SK-N-SH (cell line): ENCODE data around the gene LYZ. TPM values are rescaled to one million over a fixed set of nuclear protein-coding genes. Genes with fewer than 3 reads are reported as not detected.

Experiments
- CTCF ChIA-PET: fragments of 300-600, 350-600 bp; formaldehyde crosslinking; extraction: SDS; loops from one replicate; lab custom pipeline; 2021; lab: Yijun Ruan, JAX
- POLR2A ChIA-PET: fragments of 350-600 bp; sonication (Branson Sonifier 250); formaldehyde crosslinking; extraction: SDS; loops from one replicate; lab custom pipeline; 2020; ENCODE audit warnings: antibody characterized with exemption, inconsistent platforms; lab: Yijun Ruan, JAX
- DNase-seq: peaks from one replicate; pipeline ENCODE4 v3.0.0; 2012
- H2AFZ ChIP-seq: fragments of 200-600 bp; sonication (generic); 2 replicates; pipeline ENCODE4 v1.8.1; 2016; ENCODE audit warnings: antibody characterized with exemption, mild to moderate bottlenecking, low read depth
- H3F3A ChIP-seq: fragments of 200-600 bp; sonication (generic); replicated peaks from 2 replicates; pipeline ENCODE3; 2016; ENCODE audit warnings: antibody characterized with exemption, mild to moderate bottlenecking; ENCODE audit not compliant: insufficient read depth
- H3K27ac ChIP-seq, 2 experiments: fragments of 200-500 bp in 1 of 2; fragments of 200-600 bp in 1 of 2; sonication (Bioruptor generic) in 1 of 2; sonication (generic), shearing (Covaris generic) in 1 of 2; 2 replicates each; pipeline versions ENCODE4 v1.5.1 to v1.6.1; 2014 to 2016; ENCODE audit warnings: low read depth in 2 of 2, inconsistent platforms in 1 of 2, low read length in 1 of 2, mild to moderate bottlenecking in 1 of 2, mixed read lengths in 1 of 2
- H3K27me3 ChIP-seq: fragments of 200-600 bp; sonication (generic), shearing (Covaris generic); 2 replicates; pipeline ENCODE4 v1.6.1; 2016; ENCODE audit warnings: mixed run types; ENCODE audit not compliant: insufficient read depth
- H3K36me3 ChIP-seq, 2 experiments: fragments of 200-500 bp in 1 of 2; fragments of 200-600 bp in 1 of 2; sonication (Bioruptor generic) in 1 of 2; sonication (generic) in 1 of 2; replicated peaks in 1 of 2; 2 replicates each; pipeline versions ENCODE3 to v1.5.1; 2014 to 2016; ENCODE audit warnings: low read length in 1 of 2, mild to moderate bottlenecking in 1 of 2; ENCODE audit not compliant: insufficient read depth in 2 of 2, control insufficient read depth in 1 of 2
- H3K4me1 ChIP-seq, 2 experiments: fragments of 200-500 bp in 1 of 2; fragments of 200-600 bp in 1 of 2; sonication (Bioruptor generic) in 1 of 2; sonication (generic), shearing (Covaris generic) in 1 of 2; 2 replicates each; pipeline versions ENCODE4 v1.5.1 to v1.6.1; 2014 to 2016; ENCODE audit warnings: low read depth in 1 of 2, low read length in 1 of 2, mixed run types in 1 of 2; ENCODE audit not compliant: insufficient read depth in 2 of 2, control insufficient read depth in 1 of 2
- H3K4me2 ChIP-seq: fragments of 200-600 bp; sonication (generic), shearing (Covaris generic); 2 replicates; pipeline ENCODE4 v1.6.1; 2017; ENCODE audit warnings: mixed run types
- H3K4me3 ChIP-seq, 2 experiments: fragments of 200-500 bp in 1 of 2; fragments of 200-600 bp in 1 of 2; sonication (Bioruptor generic) in 1 of 2; sonication (generic), shearing (Covaris generic) in 1 of 2; 2 replicates each; pipeline versions ENCODE4 v1.5.1 to v1.8.1; 2014 to 2016; ENCODE audit warnings: low read depth in 2 of 2, inconsistent platforms in 1 of 2, low read length in 1 of 2, mild to moderate bottlenecking in 1 of 2, mixed read lengths in 1 of 2, moderate library complexity in 1 of 2
- H3K79me2 ChIP-seq: fragments of 200-600 bp; sonication (generic); 2 replicates; pipeline ENCODE4 v1.8.1; 2017; ENCODE audit warnings: mild to moderate bottlenecking; ENCODE audit not compliant: insufficient read depth
- H3K9ac ChIP-seq: fragments of 200-600 bp; sonication (generic); 2 replicates; pipeline ENCODE4 v1.6.1; 2017; ENCODE audit warnings: mixed run types
- H3K9me2 ChIP-seq: fragments of 200-600 bp; sonication (generic); 2 replicates; pipeline ENCODE4 v1.6.1; 2017; ENCODE audit warnings: mixed run types
- H3K9me3 ChIP-seq: fragments of 200-600 bp; sonication (generic); 2 replicates; pipeline ENCODE4 v1.6.1; 2017; ENCODE audit warnings: mixed run types, mild to moderate bottlenecking, moderate library complexity
- H4K20me1 ChIP-seq: fragments of 200-600 bp; sonication (generic); 2 replicates; pipeline ENCODE4 v1.6.1; 2017; ENCODE audit warnings: mild to moderate bottlenecking, mixed run types; ENCODE audit not compliant: insufficient read depth
- CHD2 ChIP-seq: fragments of 150-350 bp; IDR thresholded peaks from 2 replicates; pipeline ENCODE4 v1.6.1; 2018; ENCODE audit warnings: low read length; ENCODE audit not compliant: partially characterized antibody
- ELF1 ChIP-seq: IDR thresholded peaks from 2 replicates; pipeline ENCODE4 v1.4.0; 2012
- EP300 ChIP-seq, 2 experiments: IDR thresholded peaks; 2 replicates each; pipeline versions ENCODE4 v1.4.0 to v1.6.1; 2012; ENCODE audit warnings: borderline replicate concordance in 1 of 2, low read depth in 1 of 2, low read length in 1 of 2
- FOSL2 ChIP-seq: IDR thresholded peaks from 2 replicates; pipeline ENCODE4 v1.4.0; 2012; ENCODE audit warnings: low read depth, mild to moderate bottlenecking, moderate library complexity, borderline replicate concordance
- FOXJ3 ChIP-seq: sonication (generic); formaldehyde crosslinking; IDR thresholded peaks from 2 replicates; pipeline ENCODE4 v1.5.1; 2020; ENCODE audit warnings: mild to moderate bottlenecking, missing genetic modification reagents
- MEF2A ChIP-seq: IDR thresholded peaks from 2 replicates; pipeline ENCODE4 v1.4.0; 2012; ENCODE audit warnings: low read depth, borderline replicate concordance
- RAD21 ChIP-seq: IDR thresholded peaks from 2 replicates; pipeline ENCODE4 v1.6.1; 2012; ENCODE audit warnings: mild to moderate bottlenecking, low read length
- RXRA ChIP-seq: IDR thresholded peaks from 2 replicates; pipeline ENCODE4 v1.4.0; 2012; ENCODE audit warnings: low read depth, mild to moderate bottlenecking, borderline replicate concordance
- SMC3 ChIP-seq: IDR thresholded peaks from 2 replicates; pipeline ENCODE4 v1.6.1; 2012; ENCODE audit warnings: low read depth, low read length, improper control_type of control experiment
- TAF1 ChIP-seq: IDR thresholded peaks from 2 replicates; pipeline ENCODE4 v1.6.1; 2012; ENCODE audit warnings: low read depth, mild to moderate bottlenecking, low read length, moderate library complexity, borderline replicate concordance
- TEAD4 ChIP-seq: IDR thresholded peaks from 2 replicates; pipeline ENCODE4 v1.4.0; 2012; ENCODE audit warnings: mild to moderate bottlenecking, borderline replicate concordance; ENCODE audit not compliant: insufficient read depth
- USF1 ChIP-seq: IDR thresholded peaks from 2 replicates; pipeline ENCODE4 v1.4.0; 2012; ENCODE audit warnings: low read depth, borderline replicate concordance
- YY1 ChIP-seq: IDR thresholded peaks from 2 replicates; pipeline ENCODE4 v1.4.0; 2012; ENCODE audit warnings: low read depth, mild to moderate bottlenecking
- WGBS: methylation state at CpG from one replicate; pipeline ENCODE4 v1.1.6; 2017; ENCODE audit warnings: low lambda C conversion rate; 5-methylcytosine and 5-hydroxymethylcytosine counted together
- polyA plus RNA-seq, 3 experiments: library from polyadenylated mRNA; depleted of rRNA; stranded (reverse); fragments of >200 nt; gene quantifications; 2 replicates each; pipeline ENCODE4 v1.2.3, GENCODE V29; 2012
- TF ChIP-seq, protein P1 (sequence below): fragments of 150-350 bp; IDR thresholded peaks from 2 replicates; pipeline ENCODE4 v1.6.1; 2017; ENCODE audit warnings: antibody characterized with exemption, low read length, low read depth, borderline replicate concordance
- TF ChIP-seq, protein P2 (sequence below): IDR thresholded peaks from 2 replicates; pipeline ENCODE4 v1.6.1; 2012; ENCODE audit warnings: mild to moderate bottlenecking, low read depth, low read length, moderate library complexity

The LYZ gene
- polyA plus RNA-seq, 1 of the 3 experiments (the other 2 are of a cell fraction) = not detected

DNA sequence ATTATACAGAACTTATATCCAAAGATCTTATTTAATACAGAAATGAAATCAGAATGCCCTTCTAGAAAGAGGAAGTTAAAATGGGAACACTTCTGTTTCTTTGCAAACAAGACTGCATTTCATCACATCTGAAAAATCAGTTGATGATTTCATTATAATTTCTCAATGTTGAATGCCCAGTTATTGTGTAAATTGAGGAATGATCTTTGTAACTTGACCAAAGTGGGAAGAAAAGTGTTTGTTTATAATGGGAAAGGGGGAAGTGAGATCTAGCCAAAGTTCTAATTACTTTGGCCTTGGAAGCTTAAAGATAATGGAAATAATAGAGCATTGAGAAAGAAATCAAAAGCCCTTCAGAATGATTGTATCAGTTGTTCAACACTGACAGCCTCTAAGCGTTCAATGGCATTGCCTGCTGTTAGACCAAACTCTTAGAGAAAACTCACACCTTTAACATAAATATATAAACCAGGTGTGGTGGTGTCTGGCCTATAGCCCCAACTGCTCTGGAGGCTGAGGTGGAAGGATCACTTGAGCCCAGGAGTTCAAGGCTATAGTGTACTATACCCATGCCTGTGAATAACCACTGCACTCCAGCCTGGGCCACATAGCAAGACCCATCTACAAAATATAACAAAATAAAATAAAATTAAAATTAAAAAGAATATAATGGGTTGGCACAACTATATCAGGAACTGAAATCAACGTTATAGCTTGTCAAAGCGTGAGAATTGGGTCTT is 9.9 kb upstream of the LYZ start:
- no peak for TF ChIP-seq SMC3
- TF ChIP-seq RXRA = no peak
- no peak for TF ChIP-seq ELF1
- TF ChIP-seq, protein P1, sequence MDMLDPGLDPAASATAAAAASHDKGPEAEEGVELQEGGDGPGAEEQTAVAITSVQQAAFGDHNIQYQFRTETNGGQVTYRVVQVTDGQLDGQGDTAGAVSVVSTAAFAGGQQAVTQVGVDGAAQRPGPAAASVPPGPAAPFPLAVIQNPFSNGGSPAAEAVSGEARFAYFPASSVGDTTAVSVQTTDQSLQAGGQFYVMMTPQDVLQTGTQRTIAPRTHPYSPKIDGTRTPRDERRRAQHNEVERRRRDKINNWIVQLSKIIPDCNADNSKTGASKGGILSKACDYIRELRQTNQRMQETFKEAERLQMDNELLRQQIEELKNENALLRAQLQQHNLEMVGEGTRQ = no peak
- TF ChIP-seq, protein P2, sequence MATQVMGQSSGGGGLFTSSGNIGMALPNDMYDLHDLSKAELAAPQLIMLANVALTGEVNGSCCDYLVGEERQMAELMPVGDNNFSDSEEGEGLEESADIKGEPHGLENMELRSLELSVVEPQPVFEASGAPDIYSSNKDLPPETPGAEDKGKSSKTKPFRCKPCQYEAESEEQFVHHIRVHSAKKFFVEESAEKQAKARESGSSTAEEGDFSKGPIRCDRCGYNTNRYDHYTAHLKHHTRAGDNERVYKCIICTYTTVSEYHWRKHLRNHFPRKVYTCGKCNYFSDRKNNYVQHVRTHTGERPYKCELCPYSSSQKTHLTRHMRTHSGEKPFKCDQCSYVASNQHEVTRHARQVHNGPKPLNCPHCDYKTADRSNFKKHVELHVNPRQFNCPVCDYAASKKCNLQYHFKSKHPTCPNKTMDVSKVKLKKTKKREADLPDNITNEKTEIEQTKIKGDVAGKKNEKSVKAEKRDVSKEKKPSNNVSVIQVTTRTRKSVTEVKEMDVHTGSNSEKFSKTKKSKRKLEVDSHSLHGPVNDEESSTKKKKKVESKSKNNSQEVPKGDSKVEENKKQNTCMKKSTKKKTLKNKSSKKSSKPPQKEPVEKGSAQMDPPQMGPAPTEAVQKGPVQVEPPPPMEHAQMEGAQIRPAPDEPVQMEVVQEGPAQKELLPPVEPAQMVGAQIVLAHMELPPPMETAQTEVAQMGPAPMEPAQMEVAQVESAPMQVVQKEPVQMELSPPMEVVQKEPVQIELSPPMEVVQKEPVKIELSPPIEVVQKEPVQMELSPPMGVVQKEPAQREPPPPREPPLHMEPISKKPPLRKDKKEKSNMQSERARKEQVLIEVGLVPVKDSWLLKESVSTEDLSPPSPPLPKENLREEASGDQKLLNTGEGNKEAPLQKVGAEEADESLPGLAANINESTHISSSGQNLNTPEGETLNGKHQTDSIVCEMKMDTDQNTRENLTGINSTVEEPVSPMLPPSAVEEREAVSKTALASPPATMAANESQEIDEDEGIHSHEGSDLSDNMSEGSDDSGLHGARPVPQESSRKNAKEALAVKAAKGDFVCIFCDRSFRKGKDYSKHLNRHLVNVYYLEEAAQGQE = no peak
- H3K4me3 ChIP-seq = no peak overlapping the region
- H2AFZ ChIP-seq = no peak overlapping the region
- DNase-seq = no peak
- H3K27me3 ChIP-seq = no peaks in the 10 kb centered on the region; the same call in 1 of the 2 replicates
- no peak overlapping the region for H3K9ac ChIP-seq
- no peak overlapping the region for H3K4me2 ChIP-seq
- no peaks in the 10 kb centered on the region for H3K4me1 ChIP-seq
- no peaks in the 10 kb centered on the region for H3K79me2 ChIP-seq
- no peaks in the 10 kb centered on the region for H4K20me1 ChIP-seq
- H3K9me3 ChIP-seq = no peaks in the 10 kb centered on the region
- no peaks in the 10 kb centered on the region for H3K9me2 ChIP-seq
- H3F3A ChIP-seq = no peaks in the 10 kb centered on the region
- no peak overlapping the region for H3K27ac ChIP-seq
- CTCF ChIA-PET = interaction anchor here (1.0 to 1.4 kb wide), 3 partner anchors 19 to 106 kb away, joined by 3 read pairs; no protein-coding TSS in a partner anchor
- 69% methylated on average over 3 of the region's 3 CpGs for WGBS
- no peaks in the 10 kb centered on the region for H3K36me3 ChIP-seq
- POLR2A ChIA-PET = no interaction called here

DNA sequence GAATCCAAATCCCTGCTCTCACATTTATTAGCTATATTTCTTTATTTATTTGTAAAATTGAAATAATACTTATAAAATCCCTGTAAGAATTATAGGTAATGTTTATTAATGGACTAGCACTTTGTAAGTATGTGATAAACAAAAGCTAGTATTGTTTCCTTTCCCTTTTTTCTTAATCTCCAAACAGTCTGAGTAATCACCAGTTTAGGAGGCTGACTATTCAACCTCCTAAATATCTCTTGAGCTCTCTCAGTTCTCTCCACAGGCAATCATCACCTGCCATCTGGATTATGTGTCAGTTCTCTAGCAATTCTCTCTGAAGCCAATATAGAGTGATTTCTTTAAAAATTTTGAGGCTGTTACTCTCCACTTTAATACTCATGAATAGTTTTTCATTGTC is 9.2 kb upstream of the LYZ start:
- H3K27me3 ChIP-seq = no peaks in the 10 kb centered on the region; the same call in 1 of the 2 replicates
- no peaks in the 10 kb centered on the region for H3K4me1 ChIP-seq
- H3K36me3 ChIP-seq = no peaks in the 10 kb centered on the region
- H3K27ac ChIP-seq = no peak overlapping the region
- ChIA-PET POLR2A (no interaction called here), CTCF (interaction anchor here (1.1 to 1.4 kb wide), 2 partner anchors 20 to 106 kb away, joined by 3 read pairs; no protein-coding TSS in a partner anchor)
- no peaks in the 10 kb centered on the region for H4K20me1 ChIP-seq
- no peak overlapping the region for H3K4me3 ChIP-seq
- H3K4me2 ChIP-seq = no peak overlapping the region
- no peaks in the 10 kb centered on the region for H3K9me3 ChIP-seq
- H3K79me2 ChIP-seq = no peaks in the 10 kb centered on the region
- no peaks in the 10 kb centered on the region for H3F3A ChIP-seq
- no peak overlapping the region for H2AFZ ChIP-seq
- no peak for DNase-seq
- H3K9ac ChIP-seq = no peak overlapping the region
- H3K9me2 ChIP-seq = no peaks in the 10 kb centered on the region
- TF ChIP-seq RAD21 (no peak), TAF1 (no peak), USF1 (no peak), CHD2 (no peak), YY1 (no peak), FOSL2 (no peak), FOXJ3 (no peak), MEF2A (no peak), EP300 (IDR thresholded peaks at IDR 0.05; ENCODE audit: borderline replicate concordance in 1 of 2, low read depth in 1 of 2, low read length in 1 of 2) (no peak), TEAD4 (no peak)
